Lower leg skin (tissue), 4 donors: ENCODE measurements around the gene WSB2. TPM values are rescaled to one million over a fixed set of nuclear protein-coding genes. Genes with fewer than 3 reads are reported as not detected.
"Not testable (repeated sequence)": the region's sequence is repeated elsewhere in the genome, so short reads cannot be mapped to it uniquely, and the experiment has no call there.

Source experiments
- DNase-seq, 2 donors: peaks; one replicate each; pipeline ENCODE4 v3.0.0-alpha.2; 2019; ENCODE audit warnings: low spot score in 2 of 2
- H3K4me3 ChIP-seq: fragments of 200-600 bp; sonication (generic); 2 replicates; pipeline ENCODE4 v1.5.1; 2017; ENCODE audit warnings: mild to moderate bottlenecking, low read depth; ENCODE audit not compliant: poor library complexity, severe bottlenecking
- CTCF ChIP-seq, 3 donors: fragments of 450-650 bp; IDR thresholded peaks; one replicate each; pipeline ENCODE4 v1.5.1; 2016; ENCODE audit warnings: antibody characterized with exemption in 3 of 3, mild to moderate bottlenecking in 3 of 3, moderate library complexity in 2 of 3
- POLR2A ChIP-seq, 2 donors: fragments of 450-650 bp; IDR thresholded peaks; one replicate each; pipeline ENCODE4 v1.6.1; 2016 to 2017; ENCODE audit warnings: antibody characterized with exemption in 2 of 2, mild to moderate bottlenecking in 1 of 2, moderate library complexity in 1 of 2
- WGBS, 2 donors: methylation state at CpG; one replicate each; pipeline ENCODE4 v1.1.5; 2018; 5-methylcytosine and 5-hydroxymethylcytosine counted together
- intact Hi-C: fragments of 100-400 bp; cut with DNase I; formaldehyde crosslinking; loops from one replicate; pipeline ENCODE4 v1.15.0; 2023; ENCODE audit warnings: low total_unique reads
- total RNA-seq, 4 donors: library from RNA; depleted of rRNA; stranded (reverse); fragments of >200 nt; gene quantifications; one replicate each; pipeline ENCODE4 v1.1.0, GENCODE V29; 2016

WSB2 gene
- total RNA-seq, 4 donors from 2014 or later = 45.2 to 65.6 (median 53.0) TPM

DNA sequence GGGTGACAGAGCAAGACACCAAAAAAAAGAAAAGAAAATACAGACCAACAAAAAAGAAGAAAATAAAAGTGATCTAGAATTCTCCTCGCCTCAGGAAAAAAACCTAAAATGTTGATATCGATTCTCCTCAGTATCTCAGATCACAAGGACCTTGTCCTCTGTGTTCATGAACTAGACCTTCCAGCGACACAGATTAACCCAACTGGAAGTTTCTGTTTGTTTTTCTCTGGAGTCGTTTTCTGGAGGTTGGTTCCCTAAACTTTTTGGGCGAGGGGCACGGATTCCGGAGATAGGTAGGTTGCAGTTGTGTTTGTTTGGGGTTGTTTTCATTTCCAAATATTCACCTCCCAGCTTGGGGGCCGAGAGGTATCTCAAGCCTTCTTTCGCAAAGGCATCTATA, 45.0 kb downstream of the WSB2 start:
- DNase-seq = no peak
- H3K4me3 ChIP-seq = no peak overlapping the region
- no peak for TF ChIP-seq CTCF (IDR thresholded peaks at IDR 0.05)
- no peak for TF ChIP-seq POLR2A (IDR thresholded peaks at IDR 0.05)
- 42 to 43% methylated on average over 9 of the region's 9 CpGs for WGBS, 2 donors
- intact Hi-C loops = no loop called here

DNA sequence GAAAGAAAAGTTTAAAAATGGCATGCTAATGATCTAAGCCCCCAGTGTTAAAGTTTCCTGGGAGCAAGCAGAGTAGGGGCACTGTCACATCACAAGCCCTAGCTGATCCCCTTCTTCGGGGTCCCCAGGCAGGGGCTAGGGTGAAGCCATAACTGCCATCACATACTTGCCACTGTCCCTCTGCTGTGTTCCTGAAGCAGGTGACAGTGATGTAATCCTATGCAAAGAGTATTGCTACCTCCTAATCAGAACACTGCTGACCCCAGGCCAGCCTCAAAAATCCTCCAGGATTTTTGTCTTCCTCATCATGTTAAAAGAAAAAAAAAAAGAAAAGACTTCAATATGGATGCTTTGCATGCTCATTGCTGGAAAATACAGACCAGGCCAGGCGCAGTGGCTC, 45.7 kb downstream of the WSB2 start:
- intact Hi-C loops = no loop called here
- TF ChIP-seq POLR2A (IDR thresholded peaks at IDR 0.05) = no peak
- no peak overlapping the region for H3K4me3 ChIP-seq
- 83 to 97% methylated on average over 2 of the region's 2 CpGs for WGBS, 2 donors
- DNase-seq = no peak

DNA sequence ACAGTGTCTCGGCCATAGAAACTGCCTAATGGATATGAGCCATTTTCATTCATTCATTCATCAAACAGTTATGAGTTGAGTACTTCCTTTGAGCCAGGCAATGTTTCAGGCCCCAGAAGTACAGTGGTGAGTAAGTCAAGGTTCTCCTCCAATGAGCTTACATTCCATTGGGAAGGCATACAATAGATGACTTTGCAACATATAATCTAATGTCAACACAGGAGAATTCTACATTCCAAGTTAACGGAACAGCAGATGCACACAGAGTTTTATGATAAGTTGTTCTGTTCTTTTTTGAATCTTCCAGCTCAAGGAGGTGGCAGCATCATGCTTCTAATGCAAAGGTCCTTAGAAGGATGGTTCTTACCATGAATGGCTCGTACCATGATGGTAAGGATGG, 47.7 kb downstream of the WSB2 start:
- H3K4me3 ChIP-seq = no peak overlapping the region
- DNase-seq = no peak
- intact Hi-C loops = no loop called here
- TF ChIP-seq CTCF (IDR thresholded peaks at IDR 0.05) (no peak), POLR2A (IDR thresholded peaks at IDR 0.05) (no peak)
- whole genome bisulfite sequencing, 2 donors = 92 to 96% methylated on average over 3 of the region's 3 CpGs

GRCh38 chr12:118011961-118012360, 49.0 kb downstream of the WSB2 start:
- intact Hi-C loops = no loop called here
- no peak for DNase-seq
- H3K4me3 ChIP-seq = no peak overlapping the region
- TF ChIP-seq CTCF (IDR thresholded peaks at IDR 0.05) (no peak), POLR2A (IDR thresholded peaks at IDR 0.05) (no peak)
- WGBS, 2 donors = 78 to 91% methylated on average over 3 of the region's 3 CpGs

DNA sequence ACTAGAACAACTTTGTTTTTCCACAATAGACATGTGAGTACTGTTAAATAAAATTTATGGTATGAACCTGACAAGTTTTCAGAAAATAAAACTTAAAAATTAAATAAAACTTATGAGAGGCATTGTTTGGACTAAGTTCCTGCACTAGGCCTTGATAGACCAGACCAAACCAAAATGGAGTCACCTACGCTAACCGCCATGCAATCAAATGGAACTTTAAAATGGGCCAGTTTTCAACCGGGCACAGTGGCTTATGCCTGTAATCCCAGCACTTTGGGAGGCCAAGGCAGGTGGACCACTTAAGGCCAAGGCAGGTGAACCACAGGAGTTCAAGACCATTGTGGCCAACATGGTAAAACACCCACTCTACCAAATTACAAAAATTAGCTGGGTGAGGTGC, 49.6 kb downstream of the WSB2 start:
- intact Hi-C loops = no loop called here
- no peak for DNase-seq
- no peak overlapping the region for H3K4me3 ChIP-seq
- TF ChIP-seq CTCF (IDR thresholded peaks at IDR 0.05) = no peak
- TF ChIP-seq POLR2A (IDR thresholded peaks at IDR 0.05) = no peak
- 93 to 99% methylated on average over 3 of the region's 3 CpGs for WGBS, 2 donors

DNA sequence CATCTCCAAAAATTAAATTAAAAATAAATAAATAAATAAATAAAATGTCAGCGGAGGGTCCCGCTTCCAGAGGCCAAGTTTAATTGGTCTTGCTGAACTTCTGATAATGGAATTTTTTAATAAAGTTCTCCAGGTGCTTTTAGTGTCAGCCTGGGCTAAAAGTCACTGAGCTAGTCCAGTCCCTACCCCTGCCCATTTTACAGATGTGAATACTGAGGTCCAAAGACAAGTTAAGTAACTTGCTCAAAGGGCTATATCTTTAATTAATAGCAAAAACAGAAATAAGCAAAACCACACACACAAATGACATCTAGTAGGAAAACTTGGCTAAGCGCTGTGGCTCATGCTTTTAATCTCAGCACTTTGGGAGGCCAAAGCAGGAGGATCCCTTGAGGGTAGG, 50.1 kb downstream of the WSB2 start:
- DNase-seq = no peak
- no peak overlapping the region for H3K4me3 ChIP-seq
- 96 to 99% methylated on average over 3 of the region's 3 CpGs for WGBS, 2 donors
- TF ChIP-seq CTCF (IDR thresholded peaks at IDR 0.05) (no peak), POLR2A (IDR thresholded peaks at IDR 0.05) (no peak)
- intact Hi-C loops = no loop called here

DNA sequence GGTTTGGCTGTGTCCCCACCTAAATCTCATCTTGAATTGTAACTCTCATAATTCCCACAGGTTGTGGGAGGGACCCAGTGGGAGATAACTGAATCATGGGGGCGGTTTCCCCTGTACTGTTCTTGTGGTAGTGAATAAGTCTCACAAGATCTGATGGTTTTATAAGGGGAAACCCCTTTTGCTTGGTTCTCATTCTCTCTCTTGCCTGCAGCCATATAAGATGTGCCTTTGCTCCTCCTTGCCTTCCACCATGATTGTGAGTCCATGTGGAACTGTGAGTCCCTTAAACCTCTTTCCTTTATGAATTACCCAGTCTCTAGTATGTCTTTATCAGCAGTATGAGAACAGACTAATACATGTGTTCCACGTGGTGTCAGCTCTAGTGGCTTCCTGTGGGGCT, 61.2 kb downstream of the WSB2 start:
- DNase-seq, H3K4me3 ChIP-seq, intact Hi-C loops: not testable (repeated sequence)
- WGBS, 2 donors = 66 to 71% methylated on average over 2 of the region's 2 CpGs
